Liver (tissue), 3 donors: ENCODE data around the gene FGF9.
A peak's percentile ranks its signal among the peaks of the same experiment; 100 is the strongest.

ENCODE experiments used
- HNF4G ChIP-seq: IDR thresholded peaks from 2 replicates; pipeline ENCODE4 v1.6.1; 2016; ENCODE audit warnings: antibody characterized with exemption
- JUND ChIP-seq, 2 donors: IDR thresholded peaks; 2 replicates each; pipeline ENCODE4 v1.6.1; 2016; ENCODE audit warnings: antibody characterized with exemption in 2 of 2
- NR2F2 ChIP-seq: IDR thresholded peaks from 2 replicates; pipeline ENCODE4 v1.6.1; 2016; ENCODE audit warnings: antibody characterized with exemption
- RAD21 ChIP-seq, 2 donors: IDR thresholded peaks; 2 replicates each; pipeline ENCODE4 v1.6.1; 2016; ENCODE audit warnings: antibody characterized with exemption in 2 of 2, mild to moderate bottlenecking in 2 of 2
- RXRA ChIP-seq, 2 donors: IDR thresholded peaks; 2 replicates each; pipeline ENCODE4 v1.6.1; 2017 to 2018; ENCODE audit warnings: antibody characterized with exemption in 2 of 2, mild to moderate bottlenecking in 1 of 2
- TAF1 ChIP-seq: conservative IDR thresholded peaks from 2 replicates; pipeline ENCODE4 v1.6.1; 2016; ENCODE audit warnings: antibody characterized with exemption, mild to moderate bottlenecking
- YY1 ChIP-seq: IDR thresholded peaks from 2 replicates; pipeline ENCODE4 v1.6.1; 2016; ENCODE audit warnings: antibody characterized with exemption, mild to moderate bottlenecking
- TF ChIP-seq, protein P1 (sequence below): IDR thresholded peaks from 2 replicates; pipeline ENCODE4 v1.6.1; 2016; ENCODE audit warnings: antibody characterized with exemption
- TF ChIP-seq, protein P2 (sequence below): IDR thresholded peaks from 2 replicates; pipeline ENCODE4 v1.6.1; 2016; ENCODE audit warnings: antibody characterized with exemption, mild to moderate bottlenecking
- TF ChIP-seq, protein P3 (sequence below): fragments of 150-350 bp; IDR thresholded peaks from 2 replicates; pipeline ENCODE4 v1.5.1; 2017; ENCODE audit warnings: improper control_type of control experiment, low read depth, low read length; ENCODE audit not compliant: missing input control
- TF ChIP-seq, protein P4 (sequence below): IDR thresholded peaks from 2 replicates; pipeline ENCODE4 v1.6.1; 2016; ENCODE audit warnings: antibody characterized with exemption
- donor health status: healthy.
- donor health status: healthy.

DNA sequence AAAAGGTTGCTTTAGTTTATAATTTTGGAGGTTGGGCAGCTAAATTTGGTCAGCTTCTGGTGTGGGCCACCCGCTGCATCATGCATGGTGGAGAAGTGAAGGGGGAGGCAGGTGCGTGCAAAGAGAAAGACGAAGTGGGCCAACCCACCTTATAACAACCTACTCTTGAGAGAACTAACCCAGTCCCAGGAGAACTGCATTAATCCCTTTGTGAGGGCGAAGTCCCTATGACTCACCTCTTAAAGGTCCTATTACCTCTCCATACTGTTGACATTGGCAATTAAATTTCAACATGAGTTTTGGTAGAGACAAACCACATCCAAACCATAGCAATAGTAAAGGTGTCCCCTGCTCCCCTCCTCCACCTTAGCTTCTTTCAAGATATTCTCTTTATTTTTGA, 7.7 kb upstream of the FGF9 start:
- no peak for TF ChIP-seq NR2F2
- no peak for TF ChIP-seq RAD21 (IDR thresholded peaks at IDR 0.05)
- TF ChIP-seq, protein P1, sequence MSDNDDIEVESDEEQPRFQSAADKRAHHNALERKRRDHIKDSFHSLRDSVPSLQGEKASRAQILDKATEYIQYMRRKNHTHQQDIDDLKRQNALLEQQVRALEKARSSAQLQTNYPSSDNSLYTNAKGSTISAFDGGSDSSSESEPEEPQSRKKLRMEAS, result no peak
- TF ChIP-seq TAF1, result no peak
- peak in 1 of 2 donors; percentile 24 for TF ChIP-seq JUND (IDR thresholded peaks at IDR 0.05)
- TF ChIP-seq, protein P2, sequence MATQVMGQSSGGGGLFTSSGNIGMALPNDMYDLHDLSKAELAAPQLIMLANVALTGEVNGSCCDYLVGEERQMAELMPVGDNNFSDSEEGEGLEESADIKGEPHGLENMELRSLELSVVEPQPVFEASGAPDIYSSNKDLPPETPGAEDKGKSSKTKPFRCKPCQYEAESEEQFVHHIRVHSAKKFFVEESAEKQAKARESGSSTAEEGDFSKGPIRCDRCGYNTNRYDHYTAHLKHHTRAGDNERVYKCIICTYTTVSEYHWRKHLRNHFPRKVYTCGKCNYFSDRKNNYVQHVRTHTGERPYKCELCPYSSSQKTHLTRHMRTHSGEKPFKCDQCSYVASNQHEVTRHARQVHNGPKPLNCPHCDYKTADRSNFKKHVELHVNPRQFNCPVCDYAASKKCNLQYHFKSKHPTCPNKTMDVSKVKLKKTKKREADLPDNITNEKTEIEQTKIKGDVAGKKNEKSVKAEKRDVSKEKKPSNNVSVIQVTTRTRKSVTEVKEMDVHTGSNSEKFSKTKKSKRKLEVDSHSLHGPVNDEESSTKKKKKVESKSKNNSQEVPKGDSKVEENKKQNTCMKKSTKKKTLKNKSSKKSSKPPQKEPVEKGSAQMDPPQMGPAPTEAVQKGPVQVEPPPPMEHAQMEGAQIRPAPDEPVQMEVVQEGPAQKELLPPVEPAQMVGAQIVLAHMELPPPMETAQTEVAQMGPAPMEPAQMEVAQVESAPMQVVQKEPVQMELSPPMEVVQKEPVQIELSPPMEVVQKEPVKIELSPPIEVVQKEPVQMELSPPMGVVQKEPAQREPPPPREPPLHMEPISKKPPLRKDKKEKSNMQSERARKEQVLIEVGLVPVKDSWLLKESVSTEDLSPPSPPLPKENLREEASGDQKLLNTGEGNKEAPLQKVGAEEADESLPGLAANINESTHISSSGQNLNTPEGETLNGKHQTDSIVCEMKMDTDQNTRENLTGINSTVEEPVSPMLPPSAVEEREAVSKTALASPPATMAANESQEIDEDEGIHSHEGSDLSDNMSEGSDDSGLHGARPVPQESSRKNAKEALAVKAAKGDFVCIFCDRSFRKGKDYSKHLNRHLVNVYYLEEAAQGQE, result no peak
- TF ChIP-seq YY1, result no peak
- TF ChIP-seq, protein P3, sequence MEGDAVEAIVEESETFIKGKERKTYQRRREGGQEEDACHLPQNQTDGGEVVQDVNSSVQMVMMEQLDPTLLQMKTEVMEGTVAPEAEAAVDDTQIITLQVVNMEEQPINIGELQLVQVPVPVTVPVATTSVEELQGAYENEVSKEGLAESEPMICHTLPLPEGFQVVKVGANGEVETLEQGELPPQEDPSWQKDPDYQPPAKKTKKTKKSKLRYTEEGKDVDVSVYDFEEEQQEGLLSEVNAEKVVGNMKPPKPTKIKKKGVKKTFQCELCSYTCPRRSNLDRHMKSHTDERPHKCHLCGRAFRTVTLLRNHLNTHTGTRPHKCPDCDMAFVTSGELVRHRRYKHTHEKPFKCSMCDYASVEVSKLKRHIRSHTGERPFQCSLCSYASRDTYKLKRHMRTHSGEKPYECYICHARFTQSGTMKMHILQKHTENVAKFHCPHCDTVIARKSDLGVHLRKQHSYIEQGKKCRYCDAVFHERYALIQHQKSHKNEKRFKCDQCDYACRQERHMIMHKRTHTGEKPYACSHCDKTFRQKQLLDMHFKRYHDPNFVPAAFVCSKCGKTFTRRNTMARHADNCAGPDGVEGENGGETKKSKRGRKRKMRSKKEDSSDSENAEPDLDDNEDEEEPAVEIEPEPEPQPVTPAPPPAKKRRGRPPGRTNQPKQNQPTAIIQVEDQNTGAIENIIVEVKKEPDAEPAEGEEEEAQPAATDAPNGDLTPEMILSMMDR, result no peak
- TF ChIP-seq RXRA (IDR thresholded peaks at IDR 0.05), result no peak
- TF ChIP-seq, protein P4, sequence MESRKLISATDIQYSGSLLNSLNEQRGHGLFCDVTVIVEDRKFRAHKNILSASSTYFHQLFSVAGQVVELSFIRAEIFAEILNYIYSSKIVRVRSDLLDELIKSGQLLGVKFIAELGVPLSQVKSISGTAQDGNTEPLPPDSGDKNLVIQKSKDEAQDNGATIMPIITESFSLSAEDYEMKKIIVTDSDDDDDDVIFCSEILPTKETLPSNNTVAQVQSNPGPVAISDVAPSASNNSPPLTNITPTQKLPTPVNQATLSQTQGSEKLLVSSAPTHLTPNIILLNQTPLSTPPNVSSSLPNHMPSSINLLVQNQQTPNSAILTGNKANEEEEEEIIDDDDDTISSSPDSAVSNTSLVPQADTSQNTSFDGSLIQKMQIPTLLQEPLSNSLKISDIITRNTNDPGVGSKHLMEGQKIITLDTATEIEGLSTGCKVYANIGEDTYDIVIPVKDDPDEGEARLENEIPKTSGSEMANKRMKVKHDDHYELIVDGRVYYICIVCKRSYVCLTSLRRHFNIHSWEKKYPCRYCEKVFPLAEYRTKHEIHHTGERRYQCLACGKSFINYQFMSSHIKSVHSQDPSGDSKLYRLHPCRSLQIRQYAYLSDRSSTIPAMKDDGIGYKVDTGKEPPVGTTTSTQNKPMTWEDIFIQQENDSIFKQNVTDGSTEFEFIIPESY, result no peak
- TF ChIP-seq HNF4G, result no peak
